Measurements from ENCODE around the gene GRIP2. TPM values are rescaled to one million over a fixed set of nuclear protein-coding genes. Genes with fewer than 3 reads are reported as not detected.
A peak's percentile ranks its signal among the peaks of the same experiment; 100 is the strongest.

Gene GRIP2
- total RNA-seq, 1 donor from 2014 or later = 0.52 TPM

DNA sequence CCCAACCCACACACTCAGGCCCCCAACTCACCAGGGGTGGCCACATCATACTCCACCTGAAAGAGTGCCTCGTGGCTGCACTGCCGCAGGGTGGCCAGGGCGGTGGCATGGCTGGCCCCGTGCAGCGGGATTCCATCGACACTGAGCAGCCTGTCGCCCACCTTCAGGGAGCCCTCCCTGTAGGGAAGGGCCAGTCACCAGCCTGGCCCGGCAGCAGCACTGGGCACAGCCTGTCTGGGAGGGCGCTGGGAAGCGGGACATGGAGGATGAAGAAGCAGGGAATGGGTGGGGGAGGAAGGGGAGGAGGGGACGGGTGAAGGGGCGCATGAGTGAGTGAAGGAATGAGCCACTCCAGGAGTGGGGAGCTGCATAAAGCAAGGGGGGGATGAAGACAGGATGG lies 18.5 kb downstream of the GRIP2 start:
- no peak overlapping the region for H3K27ac ChIP-seq
- peak; percentile 38 for DNase-seq
- TF ChIP-seq CTCF (IDR thresholded peaks at IDR 0.05) = no peak
- H3K27me3 ChIP-seq = peaks cover 7% of the 10 kb centered on the region
- no peaks in the 10 kb centered on the region for H3K9me3 ChIP-seq
- no peaks in the 10 kb centered on the region for H3K36me3 ChIP-seq
- ATAC-seq = no peak
- no peak overlapping the region for H3K4me3 ChIP-seq
- intact Hi-C loops (cut with DNase I) = no loop called here
- H3K4me1 ChIP-seq = no peaks in the 10 kb centered on the region

GRCh38 chr3:14520967-14521366 lies 19.2 kb downstream of the GRIP2 start:
- Histone ChIP-seq H3K36me3 (no peaks in the 10 kb centered on the region), H3K27me3 (peaks cover 7% of the 10 kb centered on the region), H3K27ac (no peak overlapping the region), H3K9me3 (no peaks in the 10 kb centered on the region), H3K4me1 (no peaks in the 10 kb centered on the region), H3K4me3 (no peak overlapping the region)
- no peak for TF ChIP-seq CTCF (IDR thresholded peaks at IDR 0.05)
- peak; percentile 23 for DNase-seq
- intact Hi-C loops (cut with DNase I) = no loop called here
- ATAC-seq = no peak

DNA sequence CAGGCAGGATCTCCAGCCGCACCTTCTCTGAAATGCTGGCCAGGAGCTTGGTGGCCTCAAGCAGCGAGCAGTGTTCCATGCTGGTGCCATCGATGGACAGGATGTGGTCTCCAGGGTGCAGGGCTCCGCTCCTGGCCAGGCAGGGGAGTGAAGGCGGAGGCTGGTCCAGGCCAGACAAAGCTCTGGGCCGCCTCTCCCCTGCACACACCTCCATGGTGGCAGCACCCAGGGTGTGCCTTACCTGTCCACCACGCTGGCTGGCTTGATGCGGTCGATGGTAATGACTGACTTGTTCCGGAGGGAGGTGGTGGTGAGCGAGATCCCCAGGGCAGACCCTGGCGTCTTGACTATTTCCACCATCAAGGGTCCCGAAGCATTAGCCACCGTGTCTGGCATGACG lies 20.0 kb downstream of the GRIP2 start:
- no peak for ATAC-seq

DNA sequence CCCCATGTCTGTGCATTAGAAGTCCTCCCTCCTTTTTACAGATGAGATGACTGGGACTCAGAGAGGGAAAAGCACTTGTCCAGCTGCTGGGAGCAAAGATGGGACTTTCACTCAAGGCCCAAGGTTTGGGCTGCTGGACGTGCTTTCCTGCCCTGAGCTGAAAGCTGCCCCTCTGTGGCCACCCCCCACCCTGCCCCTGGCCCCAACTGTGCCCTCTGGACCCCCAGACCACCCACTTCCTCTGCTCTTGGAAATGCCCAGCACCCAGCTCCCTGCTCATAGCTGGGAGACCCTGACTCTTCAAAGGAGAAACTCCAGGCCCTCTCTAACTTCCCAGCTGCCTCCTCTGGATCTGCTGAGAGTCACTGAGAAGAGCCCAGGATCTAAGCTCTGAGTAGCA lies 20.7 kb downstream of the GRIP2 start:
- ATAC-seq (no peak), DNase-seq (peak; percentile 47)
- Histone ChIP-seq H3K4me3 (no peak overlapping the region), H3K4me1 (no peaks in the 10 kb centered on the region), H3K27ac (no peak overlapping the region), H3K27me3 (peaks cover 7% of the 10 kb centered on the region), H3K9me3 (no peaks in the 10 kb centered on the region), H3K36me3 (no peaks in the 10 kb centered on the region)
- intact Hi-C loops (cut with DNase I) = no loop called here
- no peak for TF ChIP-seq CTCF (IDR thresholded peaks at IDR 0.05)

More for the DNA sequence above, 20.0 kb downstream of the GRIP2 start:
- Histone ChIP-seq H3K27ac (no peak overlapping the region), H3K4me3 (no peak overlapping the region), H3K9me3 (no peaks in the 10 kb centered on the region), H3K36me3 (no peaks in the 10 kb centered on the region), H3K4me1 (no peaks in the 10 kb centered on the region), H3K27me3 (peaks cover 7% of the 10 kb centered on the region)
- DNase-seq = peak; percentile 42
- TF ChIP-seq CTCF (IDR thresholded peaks at IDR 0.05) = no peak
- intact Hi-C loops (cut with DNase I) = no loop called here

DNA sequence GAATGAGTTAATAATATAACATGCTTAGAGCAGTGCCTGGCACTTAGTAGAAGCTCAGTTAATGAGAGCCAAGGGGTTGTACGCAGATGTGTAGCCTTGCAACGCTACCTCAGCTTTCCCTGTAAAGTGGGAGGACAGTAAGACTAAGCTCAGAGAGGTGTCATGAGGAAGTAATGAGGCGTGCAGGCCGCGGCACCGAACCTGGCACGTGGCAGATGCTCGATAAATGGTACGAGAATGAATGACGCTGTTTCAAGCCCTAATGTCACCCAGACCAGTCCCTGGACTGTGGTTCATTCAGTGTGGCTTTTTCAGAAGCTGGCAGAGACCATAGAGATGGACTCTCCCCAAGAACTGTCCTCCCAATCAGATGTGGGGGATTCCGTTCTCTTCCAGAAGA lies 21.2 kb downstream of the GRIP2 start:
- peaks cover 7% of the 10 kb centered on the region for H3K27me3 ChIP-seq
- intact Hi-C loops (cut with DNase I) = no loop called here
- H3K27ac ChIP-seq = no peak overlapping the region
- H3K36me3 ChIP-seq = no peaks in the 10 kb centered on the region
- TF ChIP-seq CTCF (IDR thresholded peaks at IDR 0.05) = no peak
- DNase-seq = no peak
- H3K9me3 ChIP-seq = no peaks in the 10 kb centered on the region
- no peaks in the 10 kb centered on the region for H3K4me1 ChIP-seq
- H3K4me3 ChIP-seq = no peak overlapping the region
- no peak for ATAC-seq

- intact Hi-C loops (cut with DNase I) = no loop called here
- Histone ChIP-seq H3K27ac (no peak overlapping the region), H3K4me1 (no peaks in the 10 kb centered on the region), H3K36me3 (no peaks in the 10 kb centered on the region), H3K4me3 (no peak overlapping the region), H3K27me3 (peaks cover 7% of the 10 kb centered on the region), H3K9me3 (no peaks in the 10 kb centered on the region)
- TF ChIP-seq CTCF (IDR thresholded peaks at IDR 0.05) = no peak
- ATAC-seq (no peak), DNase-seq (no peak)
Observed at GRCh38 chr3:14518432-14518802, 21.7 kb downstream of the GRIP2 start.
